GM19324 (cell line): Measurements from ENCODE around the gene APBA2.
"Not testable (repeated sequence)": the region's sequence is repeated elsewhere in the genome, so short reads cannot be mapped to it uniquely, and the experiment has no call there.

Experiments used
- ATAC-seq: cut with Tn5 transposase; IDR thresholded peaks from one replicate; pipeline ENCODE4 v1.9.1; 2021; ENCODE audit warnings: mild to moderate bottlenecking, moderate library complexity; ENCODE audit not compliant: unreplicated experiment, low FRiP score

APBA2 gene

DNA sequence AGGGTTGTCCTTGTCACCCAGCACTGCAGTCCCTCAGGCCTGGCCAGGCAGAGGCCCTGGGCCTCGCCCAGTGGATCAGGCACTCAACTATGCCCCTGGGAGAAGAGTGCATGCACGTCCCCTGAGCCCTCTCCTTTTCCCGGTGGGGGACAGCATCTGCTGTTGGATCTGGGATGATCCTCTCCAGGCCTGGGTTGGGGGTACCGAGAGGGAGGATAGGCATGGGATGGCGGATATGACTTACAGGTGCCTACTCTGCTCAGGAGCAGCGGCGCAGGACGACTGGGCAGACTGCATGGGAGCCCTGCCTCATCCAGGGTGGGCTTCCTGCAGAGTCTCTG, 9.0 kb upstream of the APBA2 start:
- no peak for ATAC-seq

DNA sequence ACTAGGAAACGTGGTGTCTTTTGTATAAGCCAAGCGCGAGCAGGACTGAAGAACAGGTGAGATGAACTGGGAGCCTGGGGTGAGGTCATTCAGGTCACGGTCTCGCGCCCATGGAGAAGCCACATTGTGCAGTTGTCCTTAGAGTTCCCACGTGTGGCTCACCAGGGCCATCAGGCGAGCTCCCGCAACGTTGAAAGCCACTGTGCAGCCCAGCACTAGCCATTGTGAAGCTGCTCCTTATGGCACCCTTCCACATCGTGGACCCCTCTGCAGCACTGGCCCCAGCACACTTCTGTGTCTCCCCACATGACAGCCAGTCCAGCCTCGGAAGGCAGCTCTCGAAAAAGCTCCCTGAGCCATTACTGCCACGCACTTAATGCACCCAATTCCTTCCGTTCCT, 7.6 kb upstream of the APBA2 start:
- ATAC-seq = no peak

DNA sequence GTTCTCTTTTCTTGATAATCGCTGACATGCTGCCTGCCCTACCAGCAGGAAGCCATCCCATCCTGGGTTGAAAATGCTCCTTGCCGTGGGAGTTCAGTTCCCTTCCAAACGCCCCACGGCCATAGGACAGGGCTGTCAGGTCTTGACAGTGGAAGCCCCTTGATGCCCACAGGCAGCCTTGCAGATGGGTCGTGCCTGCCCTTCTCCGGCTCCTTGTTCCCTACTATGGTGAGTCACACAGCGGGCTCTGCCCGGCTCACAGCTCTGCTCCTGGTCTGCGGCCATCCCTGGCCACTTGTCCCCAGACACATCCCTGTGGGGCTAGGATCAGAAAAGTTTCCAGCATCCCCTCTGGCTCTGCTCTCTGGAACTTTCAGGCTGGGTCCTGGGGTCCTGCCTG, 6.2 kb upstream of the APBA2 start:
- no peak for ATAC-seq

DNA sequence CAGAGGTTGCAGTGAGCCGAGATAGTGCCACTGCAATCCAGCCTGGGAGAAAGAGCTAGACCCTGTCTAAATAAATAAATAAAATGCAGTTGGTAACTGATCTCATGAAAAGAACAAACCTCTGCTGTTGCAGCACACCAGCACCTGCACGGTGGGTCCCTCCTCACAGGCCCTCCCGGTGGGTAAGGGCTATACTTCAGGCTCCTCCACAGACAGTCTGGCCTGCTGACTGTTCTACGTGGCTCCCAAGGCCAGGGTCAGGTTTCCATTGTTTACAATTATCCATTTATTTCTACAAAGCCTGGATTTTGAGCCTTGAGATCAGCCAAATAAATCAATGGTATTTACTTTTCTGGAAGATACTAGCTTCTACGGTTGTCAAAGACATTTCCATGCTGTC, 5.1 kb upstream of the APBA2 start:
- no peak for ATAC-seq

DNA sequence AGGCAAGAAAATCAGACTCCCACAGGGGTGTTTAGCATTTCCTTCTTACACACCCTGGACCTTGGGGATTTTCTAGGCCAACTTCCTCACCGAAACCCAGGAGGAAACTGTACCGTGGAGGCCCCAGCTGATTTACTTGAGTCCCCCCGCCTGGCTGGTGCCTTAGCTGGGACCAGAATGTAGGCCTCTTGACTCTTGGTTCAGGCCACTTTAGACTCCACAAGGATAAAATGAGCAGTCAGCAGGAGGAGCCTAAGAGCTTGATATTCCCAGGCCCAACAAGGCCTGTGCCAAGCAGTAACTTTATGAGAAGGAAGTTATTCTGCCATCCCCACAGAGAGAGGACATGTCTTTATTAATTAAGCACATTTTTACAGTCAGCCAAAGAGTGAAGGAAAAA, 4.6 kb upstream of the APBA2 start:
- no peak for ATAC-seq

DNA sequence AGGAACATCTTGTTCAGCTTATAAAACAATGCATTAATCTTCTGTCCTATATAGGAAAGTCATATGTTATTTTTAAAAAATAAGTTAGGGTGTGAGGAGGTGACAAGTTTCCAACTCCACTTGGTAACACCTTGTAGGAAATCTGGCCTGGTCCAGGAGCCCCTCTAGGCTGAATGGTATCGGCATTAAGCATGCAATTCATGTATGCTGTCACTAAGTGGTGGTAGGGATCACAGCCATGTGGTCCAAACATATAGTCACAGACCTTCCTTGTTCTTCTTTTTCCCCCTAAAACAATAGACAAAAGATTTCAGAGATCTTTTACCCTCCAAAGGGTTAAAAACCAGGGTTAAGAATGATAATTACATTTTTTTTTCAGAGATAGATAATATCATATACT, 4.2 kb upstream of the APBA2 start:
- no peak for ATAC-seq

DNA sequence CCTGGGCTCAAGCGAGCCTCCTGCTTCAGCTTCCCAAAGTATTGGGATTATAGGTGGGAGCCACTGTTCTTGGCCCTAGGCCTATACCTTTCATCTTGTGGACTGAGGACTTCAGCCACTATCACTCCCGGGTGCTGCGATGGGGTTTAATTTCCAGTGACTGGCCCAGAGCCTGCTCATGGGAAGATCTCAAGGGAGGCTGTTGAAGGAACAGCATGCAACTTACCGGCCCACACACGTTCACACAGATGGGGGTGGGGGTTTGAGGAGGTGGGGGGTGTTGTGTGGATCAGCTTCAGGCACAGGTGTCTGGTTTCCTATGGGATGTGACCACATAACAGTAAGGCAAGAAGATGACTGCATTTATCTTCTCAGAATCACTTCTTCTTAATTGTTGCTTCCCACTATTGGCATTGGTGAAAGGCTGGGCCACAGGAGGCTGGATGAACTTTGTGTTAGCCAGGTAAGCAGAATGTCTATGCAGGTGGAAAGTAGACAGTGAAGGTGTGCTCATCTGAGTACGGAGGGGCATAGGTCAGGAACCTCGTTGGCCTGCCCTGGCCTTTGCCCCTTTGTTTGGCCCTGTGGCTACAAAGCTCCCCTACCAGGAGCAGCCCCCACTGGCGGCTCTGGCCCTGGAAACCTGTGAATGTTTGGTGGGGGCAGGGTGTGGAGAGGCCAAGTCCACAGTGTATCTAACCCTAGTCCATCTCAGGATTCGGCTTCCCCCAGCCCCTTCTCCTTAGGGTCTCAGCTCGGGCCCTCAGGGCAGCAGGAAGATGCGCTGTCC, 1.4 kb upstream of the APBA2 start:
- ATAC-seq = no peak

DNA sequence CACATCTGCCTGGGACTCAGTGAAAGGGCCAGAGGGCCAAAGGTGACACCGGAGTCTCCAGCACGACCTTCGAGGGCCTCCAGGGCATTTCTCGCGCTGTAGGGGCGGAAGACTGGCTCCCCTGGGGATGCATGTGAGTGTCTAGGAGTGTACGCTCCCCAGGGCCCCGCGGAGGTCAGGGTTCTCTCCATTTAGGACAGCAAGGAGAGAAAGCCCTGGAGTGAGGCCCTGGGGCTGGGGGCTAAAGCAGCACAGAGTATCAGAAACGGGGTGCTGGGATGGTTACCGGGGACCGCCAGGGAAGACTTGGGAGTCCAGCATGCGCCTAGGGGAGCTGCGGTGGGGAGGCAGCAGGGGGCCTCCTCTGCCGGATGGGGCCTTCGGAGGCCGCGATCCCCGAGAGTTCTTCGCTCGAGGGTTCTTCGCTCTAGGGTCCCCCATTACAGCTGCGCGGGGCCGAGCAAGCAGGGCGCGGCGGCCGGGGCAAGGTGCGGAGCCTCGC, 595 bp upstream of the APBA2 start:
- ATAC-seq = no peak

DNA sequence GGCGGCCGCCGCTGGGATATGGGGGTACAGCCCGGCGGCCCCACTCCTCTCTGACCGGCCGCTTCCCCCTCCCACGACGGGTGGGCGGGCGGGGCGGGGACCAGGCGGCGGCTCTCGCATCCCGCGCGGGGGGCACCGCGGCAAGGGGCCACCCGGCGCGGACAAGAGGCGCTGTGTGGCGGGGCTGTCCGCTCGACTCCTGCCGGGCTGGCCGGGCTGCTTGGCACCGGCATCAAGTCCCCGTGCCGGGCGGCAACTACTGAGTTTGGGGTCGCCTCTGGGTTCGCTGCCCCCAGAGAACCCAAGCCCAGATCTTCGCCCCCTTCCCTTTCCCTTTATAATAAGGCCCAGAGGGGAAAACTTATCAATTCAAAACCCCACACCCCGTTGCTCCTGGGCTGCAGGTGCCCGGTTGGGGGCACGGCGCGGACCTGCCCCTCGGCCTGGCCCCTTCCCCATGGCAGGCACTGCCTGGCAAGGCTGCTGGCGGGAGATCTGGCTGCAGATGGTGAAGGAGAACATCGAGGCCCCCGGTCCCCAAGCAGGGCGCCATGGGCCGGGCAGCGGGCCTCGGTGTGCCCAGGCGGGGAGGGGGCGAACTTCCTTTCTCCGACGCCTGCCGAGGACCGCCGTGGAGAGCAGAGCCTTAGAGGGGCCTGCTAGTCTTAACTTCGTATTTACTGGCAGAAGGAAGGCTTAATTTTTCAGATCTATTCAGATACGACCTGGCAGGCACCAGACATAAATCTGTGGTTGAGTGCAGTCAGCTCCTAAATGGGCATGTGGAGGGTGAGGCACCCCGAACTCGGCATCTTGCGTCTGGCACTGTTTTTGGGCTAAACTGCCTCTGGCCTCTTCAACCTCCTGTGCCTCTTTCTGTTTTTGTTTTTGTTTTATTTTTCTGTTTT, 911 bp downstream of the APBA2 start:
- no peak for ATAC-seq

DNA sequence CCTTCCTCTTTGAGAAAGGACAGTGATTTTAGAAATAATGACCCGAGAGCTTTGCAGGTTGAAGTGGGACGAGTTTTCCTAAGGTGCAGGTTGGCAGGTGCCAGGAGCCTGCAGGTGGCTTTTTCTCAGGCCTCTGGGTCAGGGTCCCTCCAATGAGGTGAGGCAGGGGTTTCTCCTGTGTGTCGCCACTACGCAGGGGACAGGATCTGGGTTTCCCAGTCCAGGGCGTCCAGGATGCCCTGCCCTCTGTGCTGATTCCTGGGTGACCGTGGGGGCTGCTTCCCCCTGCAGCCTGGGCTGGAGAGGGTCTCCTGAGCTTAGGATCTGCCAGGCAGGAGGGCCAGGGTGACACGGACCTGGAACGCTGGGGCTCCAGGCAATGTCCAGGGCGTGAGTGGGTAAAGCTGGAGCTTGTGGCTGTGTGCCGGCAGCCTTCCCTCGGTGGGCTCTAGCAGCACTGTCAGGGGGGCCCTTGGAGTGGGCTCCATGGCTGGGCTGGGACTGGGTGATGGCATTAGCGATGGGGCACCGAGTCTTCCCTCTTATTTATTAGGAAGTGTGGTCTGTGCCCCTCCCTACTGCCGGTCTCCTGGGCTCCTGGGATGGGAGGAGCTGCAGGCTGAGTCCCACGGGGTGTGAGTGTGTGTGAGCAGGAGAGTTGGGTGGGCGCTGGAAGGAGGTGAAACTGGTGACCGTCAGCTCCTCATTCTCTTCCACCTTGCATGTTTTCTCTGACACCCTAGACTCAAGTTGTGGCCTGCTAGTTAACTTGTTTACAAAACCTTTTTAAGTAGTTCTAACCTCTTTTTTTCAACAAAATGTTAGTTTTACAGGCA, 1.8 kb downstream of the APBA2 start:
- ATAC-seq = no peak

DNA sequence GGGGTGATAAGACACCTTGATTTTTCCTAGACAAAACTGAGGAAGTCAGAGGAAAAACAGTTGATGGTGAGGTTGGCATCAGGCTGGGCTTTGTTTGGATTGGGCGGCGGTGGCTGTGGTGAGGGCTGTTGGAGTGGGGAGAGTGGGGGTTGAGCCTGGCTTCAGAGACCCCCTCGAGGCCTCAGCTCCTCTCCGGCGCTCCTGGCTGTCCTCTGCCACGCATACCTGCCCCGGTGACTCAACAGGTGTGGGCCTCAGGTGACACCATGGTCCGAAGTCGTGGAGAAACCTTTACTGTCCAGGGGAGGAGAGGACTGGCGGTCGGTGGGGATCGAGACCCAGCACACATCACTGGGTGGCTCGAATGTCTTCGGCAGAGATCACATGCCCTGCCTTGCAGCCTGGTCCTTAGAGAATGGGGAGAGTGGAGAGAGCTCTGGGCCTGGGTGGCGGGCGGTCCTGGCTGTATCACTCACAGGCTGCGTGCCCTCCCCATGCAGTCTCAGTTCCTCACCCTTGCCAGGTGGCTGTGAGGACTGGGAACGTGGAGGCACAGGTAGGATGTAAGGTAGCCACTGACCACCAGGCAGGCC, 2.6 kb downstream of the APBA2 start:
- no peak for ATAC-seq

DNA sequence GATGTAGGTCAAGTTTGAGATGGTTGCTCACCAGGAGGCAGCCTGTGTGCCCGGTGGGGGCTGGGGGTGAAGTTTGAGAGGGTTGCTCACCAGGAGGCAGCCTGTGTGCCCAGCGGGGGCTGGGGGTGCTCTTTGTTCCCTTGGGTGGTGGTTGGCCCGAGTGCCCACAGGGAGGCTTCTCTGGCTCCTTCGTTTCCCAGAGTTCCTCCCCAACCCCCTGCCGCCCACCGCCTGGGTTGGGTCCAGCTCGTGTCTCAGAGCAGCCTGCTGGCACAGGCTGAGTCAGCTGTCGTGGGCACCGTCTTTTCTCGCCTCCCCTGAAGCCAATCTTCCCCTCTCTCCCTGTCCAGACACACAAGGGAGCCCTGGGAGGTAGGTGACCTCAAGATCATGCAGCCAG, 3.1 kb downstream of the APBA2 start:
- ATAC-seq = no peak

DNA sequence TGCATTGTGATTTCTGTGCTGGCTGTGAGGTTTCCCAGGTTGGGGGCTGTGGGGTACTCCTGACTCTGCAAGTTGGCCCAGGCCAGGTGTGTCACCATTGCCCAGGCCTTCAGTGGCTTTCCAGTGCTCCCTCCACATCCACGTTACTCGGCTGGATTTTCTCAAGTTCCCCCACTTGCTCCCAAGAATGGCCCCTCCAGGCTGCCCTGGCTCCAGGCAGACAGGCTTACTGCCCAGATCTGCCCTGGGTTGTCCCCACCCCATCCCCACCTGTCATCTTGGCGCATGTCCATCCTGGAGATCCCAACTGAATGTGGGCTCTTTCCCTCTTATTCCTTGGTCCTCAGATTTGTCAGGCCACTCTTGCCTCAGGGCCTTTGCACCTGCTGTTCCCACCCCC, 3.6 kb downstream of the APBA2 start:
- no peak for ATAC-seq

DNA sequence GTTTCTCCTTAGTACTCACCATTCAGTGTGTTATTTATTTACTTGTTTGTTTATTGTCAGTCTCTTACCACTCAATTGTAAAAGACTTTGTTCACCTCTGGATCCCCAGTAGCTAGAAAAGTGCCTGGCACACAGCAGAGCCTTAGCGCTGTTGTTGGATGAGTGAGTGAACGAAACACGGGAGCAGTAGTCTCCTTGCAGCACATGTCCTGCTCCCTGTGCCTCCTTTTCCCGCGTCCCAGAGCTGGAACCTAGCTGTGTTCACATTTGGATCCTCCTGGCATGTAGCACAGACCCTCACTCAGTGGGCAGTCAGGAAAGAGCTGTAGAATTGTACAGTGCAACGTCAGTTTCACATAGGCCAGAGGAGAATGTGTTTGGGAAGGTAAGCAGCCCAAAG, 4.1 kb downstream of the APBA2 start:
- ATAC-seq = not testable (repeated sequence)

DNA sequence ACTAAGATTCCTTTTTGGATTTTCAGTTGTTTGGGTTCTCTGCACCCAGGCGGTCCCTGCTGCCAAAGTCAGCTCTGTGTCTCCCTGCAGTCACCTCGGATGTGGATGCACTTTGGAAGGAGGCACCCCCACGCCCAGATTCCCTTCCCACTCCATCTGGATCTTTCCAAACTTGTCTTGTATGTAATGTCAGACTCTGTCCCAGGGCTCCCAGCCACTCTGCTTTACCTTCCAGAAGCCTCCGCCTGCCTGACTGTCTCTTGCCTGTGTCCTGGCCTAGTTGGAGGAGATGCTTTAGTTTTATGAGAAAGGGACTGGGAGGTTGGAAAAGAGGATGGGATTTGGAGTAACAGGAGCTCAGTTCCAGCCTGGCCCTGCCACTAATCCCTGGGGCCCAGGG, 4.5 kb downstream of the APBA2 start:
- ATAC-seq = not testable (repeated sequence)

DNA sequence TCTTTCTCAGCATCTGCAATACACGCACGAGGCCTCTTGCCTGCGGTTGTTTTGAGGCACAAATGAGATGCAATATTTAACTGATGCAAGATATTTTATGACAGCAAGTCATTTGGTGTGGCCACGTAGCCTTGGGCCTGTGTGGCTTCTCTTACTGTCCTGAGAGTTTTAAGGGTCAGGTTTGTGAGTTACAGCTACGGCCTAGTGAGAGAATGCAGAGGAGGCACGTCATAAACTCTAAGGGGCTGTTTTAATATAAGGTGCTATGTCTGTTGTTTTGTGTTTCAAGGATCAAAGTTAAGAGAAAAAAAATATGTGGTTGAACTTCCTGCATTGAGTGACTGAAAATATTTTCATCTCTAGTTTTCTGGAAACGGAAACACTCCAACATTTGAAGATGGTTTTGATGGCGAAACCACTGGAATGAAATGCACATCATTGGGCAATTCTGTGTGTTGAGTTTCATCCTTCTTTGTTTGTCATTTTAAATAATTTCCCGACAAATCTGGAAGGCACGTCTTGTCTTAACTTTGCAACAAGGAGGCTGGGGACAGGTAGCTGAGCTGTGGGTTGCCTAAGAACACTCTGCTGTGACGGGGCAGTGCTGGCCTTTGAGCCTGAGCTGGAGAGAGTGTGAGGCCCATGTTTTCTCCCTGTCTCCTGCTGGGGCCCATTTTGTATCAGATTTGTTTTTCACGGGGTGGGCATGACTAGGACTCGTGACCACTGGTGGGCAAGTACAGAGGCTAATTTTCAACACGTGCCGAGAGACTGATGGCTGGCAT, 5.1 kb downstream of the APBA2 start:
- ATAC-seq = no peak

DNA sequence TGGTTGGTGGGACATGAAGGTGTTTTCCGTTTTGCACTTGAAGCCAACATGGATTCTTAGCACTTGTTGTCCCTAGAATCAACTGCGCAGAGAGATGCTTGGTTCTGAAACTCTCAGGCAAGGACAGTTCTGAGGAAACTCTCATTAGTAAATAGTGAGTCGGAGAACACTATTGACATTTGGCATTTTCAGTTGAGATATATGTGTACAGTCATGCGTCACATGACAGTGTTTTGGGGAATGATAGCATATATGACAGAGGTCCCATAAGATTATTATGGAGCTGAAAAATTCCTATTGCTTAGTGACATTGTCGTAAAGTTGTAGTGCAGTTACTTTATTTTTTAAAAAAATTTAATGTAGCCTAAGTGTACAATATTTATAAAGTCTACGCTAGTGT, 5.8 kb downstream of the APBA2 start:
- no peak for ATAC-seq

DNA sequence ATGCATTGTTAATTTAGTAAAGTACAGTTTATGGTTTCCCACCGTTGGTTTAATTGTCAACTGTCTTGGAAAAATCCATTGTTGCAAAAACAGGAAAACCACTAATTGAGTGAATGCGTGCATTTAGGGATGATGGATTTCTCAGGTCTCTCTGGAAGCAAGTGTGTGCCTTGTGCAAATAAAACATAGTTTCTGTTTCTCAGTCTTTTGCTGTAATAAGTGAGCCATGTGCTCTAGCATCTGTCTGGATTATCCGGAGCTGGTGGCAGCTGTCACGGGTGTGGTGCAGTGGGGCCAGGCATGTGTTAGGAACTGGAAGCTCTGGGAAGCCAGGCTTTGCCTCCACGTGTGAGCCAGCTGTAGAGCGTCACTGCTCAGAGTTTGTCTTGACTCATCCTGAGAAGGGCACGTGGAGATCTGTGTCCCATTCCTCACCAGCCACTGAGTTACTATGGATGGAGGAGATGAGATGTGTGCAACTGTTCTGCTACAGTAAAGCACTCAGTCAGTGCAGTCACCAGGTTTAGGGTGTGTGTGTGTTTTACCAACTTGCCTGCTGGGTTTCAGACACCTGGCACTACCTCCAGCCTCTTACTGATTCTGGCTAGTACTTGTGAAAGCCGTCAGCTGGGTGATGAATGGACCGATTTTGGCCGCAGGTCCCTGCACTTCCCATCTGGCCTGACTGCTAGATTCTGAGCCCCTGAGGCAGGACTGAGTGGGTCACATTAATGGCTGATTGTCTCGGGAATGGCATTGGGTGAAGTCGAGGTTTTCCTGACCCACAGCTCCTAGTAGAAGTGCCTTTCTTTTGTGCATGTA, 7.2 kb downstream of the APBA2 start:
- ATAC-seq = no peak

DNA sequence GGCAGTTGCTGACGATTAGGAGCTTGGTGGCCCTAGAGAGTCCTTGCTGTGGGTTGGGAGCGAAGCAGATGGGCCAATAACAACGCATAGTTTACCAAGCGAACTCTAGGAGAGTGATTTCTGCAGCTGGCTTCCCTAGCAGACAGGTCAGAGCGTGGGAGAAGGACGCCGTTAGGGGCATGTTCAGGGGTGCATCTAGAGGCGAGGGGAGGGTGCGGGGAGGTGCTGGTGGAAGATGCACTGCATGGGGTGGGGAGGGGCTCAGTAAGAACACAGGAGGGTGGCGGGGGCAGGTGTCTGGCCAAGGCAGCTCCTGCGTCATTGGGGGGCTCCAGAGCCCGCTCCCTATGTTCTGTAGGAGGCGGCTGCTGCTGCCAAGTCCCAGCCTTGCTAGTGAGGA, 8.9 kb downstream of the APBA2 start:
- ATAC-seq = no peak
